Ishikawa (cell line): ENCODE data around the gene PTPRQ.

Experiments used
- CEBPB ChIP-seq: IDR thresholded peaks from 2 replicates; pipeline ENCODE4 v1.6.1; 2012
- CREB1 ChIP-seq: IDR thresholded peaks from 2 replicates; pipeline ENCODE4 v1.6.1; 2012; ENCODE audit warnings: low read depth
- EGR1 ChIP-seq: IDR thresholded peaks from 2 replicates; pipeline ENCODE4 v1.6.1; 2012
- EP300 ChIP-seq: IDR thresholded peaks from 2 replicates; pipeline ENCODE4 v1.6.1; 2012; ENCODE audit warnings: borderline replicate concordance
- FOXM1 ChIP-seq: IDR thresholded peaks from 2 replicates; pipeline ENCODE4 v1.6.1; 2012; ENCODE audit warnings: low read depth, borderline replicate concordance
- NFIC ChIP-seq: IDR thresholded peaks from 2 replicates; pipeline ENCODE4 v1.6.1; 2012
- RAD21 ChIP-seq: IDR thresholded peaks from 2 replicates; pipeline ENCODE4 v1.6.1; 2012; ENCODE audit warnings: low read depth
- TAF1 ChIP-seq: IDR thresholded peaks from 2 replicates; pipeline ENCODE4 v1.6.1; 2012; ENCODE audit warnings: low read depth, mild to moderate bottlenecking
- TCF12 ChIP-seq: IDR thresholded peaks from 2 replicates; pipeline ENCODE4 v1.6.1; 2012; ENCODE audit warnings: low read depth
- TEAD4 ChIP-seq: IDR thresholded peaks from 2 replicates; pipeline ENCODE4 v1.6.1; 2012
- YY1 ChIP-seq: IDR thresholded peaks from 2 replicates; pipeline ENCODE4 v1.6.1; 2012; ENCODE audit warnings: low read depth
- ZBTB7A ChIP-seq: IDR thresholded peaks from 2 replicates; pipeline ENCODE4 v1.6.1; 2012; ENCODE audit warnings: low read depth
- TF ChIP-seq, protein P1 (sequence below): IDR thresholded peaks from 2 replicates; pipeline ENCODE4 v1.6.1; 2012
- TF ChIP-seq, protein P2 (sequence below): IDR thresholded peaks from 2 replicates; pipeline ENCODE4 v1.6.1; 2012
- TF ChIP-seq, protein P3 (sequence below): IDR thresholded peaks from 2 replicates; pipeline ENCODE4 v1.6.1; 2012; ENCODE audit warnings: low read depth, mild to moderate bottlenecking

PTPRQ gene

GRCh38 chr12:80714846-80715245, 270.8 kb downstream of the PTPRQ start:
- no peak for TF ChIP-seq FOXM1
- TF ChIP-seq, protein P1, sequence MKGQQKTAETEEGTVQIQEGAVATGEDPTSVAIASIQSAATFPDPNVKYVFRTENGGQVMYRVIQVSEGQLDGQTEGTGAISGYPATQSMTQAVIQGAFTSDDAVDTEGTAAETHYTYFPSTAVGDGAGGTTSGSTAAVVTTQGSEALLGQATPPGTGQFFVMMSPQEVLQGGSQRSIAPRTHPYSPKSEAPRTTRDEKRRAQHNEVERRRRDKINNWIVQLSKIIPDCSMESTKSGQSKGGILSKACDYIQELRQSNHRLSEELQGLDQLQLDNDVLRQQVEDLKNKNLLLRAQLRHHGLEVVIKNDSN = no peak
- TF ChIP-seq ZBTB7A = no peak
- TF ChIP-seq, protein P2, sequence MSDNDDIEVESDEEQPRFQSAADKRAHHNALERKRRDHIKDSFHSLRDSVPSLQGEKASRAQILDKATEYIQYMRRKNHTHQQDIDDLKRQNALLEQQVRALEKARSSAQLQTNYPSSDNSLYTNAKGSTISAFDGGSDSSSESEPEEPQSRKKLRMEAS = no peak
- TF ChIP-seq, protein P3, sequence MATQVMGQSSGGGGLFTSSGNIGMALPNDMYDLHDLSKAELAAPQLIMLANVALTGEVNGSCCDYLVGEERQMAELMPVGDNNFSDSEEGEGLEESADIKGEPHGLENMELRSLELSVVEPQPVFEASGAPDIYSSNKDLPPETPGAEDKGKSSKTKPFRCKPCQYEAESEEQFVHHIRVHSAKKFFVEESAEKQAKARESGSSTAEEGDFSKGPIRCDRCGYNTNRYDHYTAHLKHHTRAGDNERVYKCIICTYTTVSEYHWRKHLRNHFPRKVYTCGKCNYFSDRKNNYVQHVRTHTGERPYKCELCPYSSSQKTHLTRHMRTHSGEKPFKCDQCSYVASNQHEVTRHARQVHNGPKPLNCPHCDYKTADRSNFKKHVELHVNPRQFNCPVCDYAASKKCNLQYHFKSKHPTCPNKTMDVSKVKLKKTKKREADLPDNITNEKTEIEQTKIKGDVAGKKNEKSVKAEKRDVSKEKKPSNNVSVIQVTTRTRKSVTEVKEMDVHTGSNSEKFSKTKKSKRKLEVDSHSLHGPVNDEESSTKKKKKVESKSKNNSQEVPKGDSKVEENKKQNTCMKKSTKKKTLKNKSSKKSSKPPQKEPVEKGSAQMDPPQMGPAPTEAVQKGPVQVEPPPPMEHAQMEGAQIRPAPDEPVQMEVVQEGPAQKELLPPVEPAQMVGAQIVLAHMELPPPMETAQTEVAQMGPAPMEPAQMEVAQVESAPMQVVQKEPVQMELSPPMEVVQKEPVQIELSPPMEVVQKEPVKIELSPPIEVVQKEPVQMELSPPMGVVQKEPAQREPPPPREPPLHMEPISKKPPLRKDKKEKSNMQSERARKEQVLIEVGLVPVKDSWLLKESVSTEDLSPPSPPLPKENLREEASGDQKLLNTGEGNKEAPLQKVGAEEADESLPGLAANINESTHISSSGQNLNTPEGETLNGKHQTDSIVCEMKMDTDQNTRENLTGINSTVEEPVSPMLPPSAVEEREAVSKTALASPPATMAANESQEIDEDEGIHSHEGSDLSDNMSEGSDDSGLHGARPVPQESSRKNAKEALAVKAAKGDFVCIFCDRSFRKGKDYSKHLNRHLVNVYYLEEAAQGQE = no peak
- TF ChIP-seq EP300 = no peak
- no peak for TF ChIP-seq NFIC
- no peak for TF ChIP-seq CREB1

DNA sequence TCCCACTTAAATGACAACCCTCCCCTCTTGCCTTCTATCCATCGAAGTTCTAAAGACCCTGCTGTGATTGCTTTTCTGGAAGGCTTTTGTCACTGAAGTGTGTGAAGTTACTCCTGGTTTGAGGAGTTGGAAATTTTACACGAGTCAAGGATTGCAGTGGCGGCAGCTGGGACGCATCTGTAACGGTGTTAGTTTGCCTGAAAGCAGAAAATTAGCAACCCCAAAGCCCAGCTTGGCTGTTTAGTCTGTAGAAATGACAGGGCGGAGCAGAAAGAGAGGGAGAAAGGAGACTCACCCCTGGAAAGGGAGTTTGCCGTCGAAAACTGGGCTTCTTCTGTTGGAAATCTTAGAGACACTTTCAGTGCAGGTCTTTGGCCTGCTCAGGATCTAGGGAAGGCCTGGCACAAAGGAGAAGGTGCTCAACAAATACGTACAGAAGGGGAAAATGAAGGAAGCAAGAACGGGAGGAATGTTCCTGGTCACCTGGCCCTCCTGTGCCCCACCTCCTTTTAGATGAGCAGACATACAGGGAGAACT, 271.7 kb downstream of the PTPRQ start:
- no peak for TF ChIP-seq TEAD4
- TF ChIP-seq YY1 = no peak
- no peak for TF ChIP-seq CREB1
- TF ChIP-seq, protein P1 = no peak
- no peak for TF ChIP-seq EGR1
- no peak for TF ChIP-seq RAD21
- no peak for TF ChIP-seq TAF1
- TF ChIP-seq, protein P2 = no peak
- TF ChIP-seq FOXM1 = no peak
- TF ChIP-seq, protein P3 = no peak
- TF ChIP-seq CEBPB = no peak
- no peak for TF ChIP-seq EP300
- no peak for TF ChIP-seq ZBTB7A

GRCh38 chr12:80716696-80717469, 272.8 kb downstream of the PTPRQ start, which contains the start of gene MYF5:
MYF5 (plus strand) TSS chr12:80716912; CDS start chr12:80717064, 152 bp downstream.
- TF ChIP-seq EGR1 (no peak), NFIC (no peak), EP300 (no peak), TCF12 (no peak), FOXM1 (no peak), YY1 (no peak), CEBPB (no peak), TEAD4 (no peak), RAD21 (no peak), TAF1 (no peak), CREB1 (no peak), ZBTB7A (no peak)
- TF ChIP-seq, protein P2 = no peak
- TF ChIP-seq, protein P3 = no peak
- TF ChIP-seq, protein P1 = no peak
